KOPT-K1 (cell line): ENCODE results near the gene VWA7.

Experiments
- H3K27ac ChIP-seq: fragments of 200-600 bp; sonication (generic); 2 replicates; pipeline ENCODE4 v1.5.1; 2016; ENCODE audit warnings: antibody characterized with exemption, mild to moderate bottlenecking, low read depth, low read length; ENCODE audit not compliant: poor library complexity, severe bottlenecking
- H3K36me3 ChIP-seq: fragments of 200-600 bp; sonication (generic); 2 replicates; pipeline ENCODE4 v1.5.1; 2017; ENCODE audit warnings: antibody characterized with exemption, mild to moderate bottlenecking, low read length, moderate library complexity; ENCODE audit not compliant: insufficient read depth
- H3K9me3 ChIP-seq: fragments of 200-600 bp; sonication (generic); 2 replicates; pipeline ENCODE4 v1.5.1; 2017; ENCODE audit warnings: antibody characterized with exemption, low read length, mild to moderate bottlenecking; ENCODE audit not compliant: insufficient read depth, poor library complexity, severe bottlenecking

VWA7 gene

GRCh38 chr6:31723980-31724691 lies 53.0 kb downstream of the VWA7 start:
- Histone ChIP-seq H3K9me3 (no peaks in the 10 kb centered on the region), H3K36me3 (peaks cover 13% of the 10 kb centered on the region), H3K27ac (peak overlapping the region; percentile 74)

- Histone ChIP-seq H3K36me3 (peaks cover 13% of the 10 kb centered on the region), H3K9me3 (no peaks in the 10 kb centered on the region), H3K27ac (peak within 1 kb of the TSS; percentile 74)
These were observed 53.7 kb downstream of the VWA7 start, which contains the start of gene MPIG6B for GRCh38 chr6:31723245-31723979. TSS of gene MPIG6B (plus strand) at chr6:31723373. CDS start at chr6:31723384, 11 bp downstream.

- H3K27ac ChIP-seq = no peak overlapping the region
- H3K36me3 ChIP-seq = peaks cover 10% of the 10 kb centered on the region
- H3K9me3 ChIP-seq = no peaks in the 10 kb centered on the region
These were observed 55.0 kb downstream of the VWA7 start for GRCh38 chr6:31722173-31722572.

GRCh38 chr6:31721351-31722020 lies 55.6 kb downstream of the VWA7 start, which contains the start of gene LY6G6C:
TSS of gene LY6G6C (minus strand) at chr6:31721746. CDS start at chr6:31721679, 67 bp downstream.
- H3K36me3 ChIP-seq = peaks cover 3% of the 10 kb centered on the region; the same call in 1 of the 2 replicates
- H3K27ac ChIP-seq = no peak within 1 kb of the TSS
- no peaks in the 10 kb centered on the region for H3K9me3 ChIP-seq

GRCh38 chr6:31720196-31720770 lies 56.8 kb downstream of the VWA7 start:
- H3K27ac ChIP-seq = no peak overlapping the region
- H3K9me3 ChIP-seq = no peaks in the 10 kb centered on the region
- H3K36me3 ChIP-seq = no peaks in the 10 kb centered on the region

GRCh38 chr6:31719001-31719400 lies 58.1 kb downstream of the VWA7 start:
- Histone ChIP-seq H3K36me3 (no peaks in the 10 kb centered on the region), H3K27ac (no peak overlapping the region), H3K9me3 (no peaks in the 10 kb centered on the region)

GRCh38 chr6:31718265-31718664 lies 58.9 kb downstream of the VWA7 start:
- no peak overlapping the region for H3K27ac ChIP-seq

GRCh38 chr6:31717499-31718222 lies 59.5 kb downstream of the VWA7 start:
- H3K9me3 ChIP-seq = no peaks in the 10 kb centered on the region
- H3K27ac ChIP-seq = no peak overlapping the region
- H3K36me3 ChIP-seq = no peaks in the 10 kb centered on the region

More at GRCh38 chr6:31718265-31718664, 58.9 kb downstream of the VWA7 start:
- H3K9me3 ChIP-seq = no peaks in the 10 kb centered on the region
- H3K36me3 ChIP-seq = no peaks in the 10 kb centered on the region
